CD1c-positive myeloid dendritic cell (primary cell): ENCODE data around the gene NUDC.
"Not testable (repeated sequence)": the region's sequence is repeated elsewhere in the genome, so short reads cannot be mapped to it uniquely, and the experiment has no call there.

ENCODE experiments used
- DNase-seq: peaks from one replicate; pipeline ENCODE4 v3.0.0-alpha.2; 2016; ENCODE audit errors: extremely low spot score

The NUDC gene

DNA sequence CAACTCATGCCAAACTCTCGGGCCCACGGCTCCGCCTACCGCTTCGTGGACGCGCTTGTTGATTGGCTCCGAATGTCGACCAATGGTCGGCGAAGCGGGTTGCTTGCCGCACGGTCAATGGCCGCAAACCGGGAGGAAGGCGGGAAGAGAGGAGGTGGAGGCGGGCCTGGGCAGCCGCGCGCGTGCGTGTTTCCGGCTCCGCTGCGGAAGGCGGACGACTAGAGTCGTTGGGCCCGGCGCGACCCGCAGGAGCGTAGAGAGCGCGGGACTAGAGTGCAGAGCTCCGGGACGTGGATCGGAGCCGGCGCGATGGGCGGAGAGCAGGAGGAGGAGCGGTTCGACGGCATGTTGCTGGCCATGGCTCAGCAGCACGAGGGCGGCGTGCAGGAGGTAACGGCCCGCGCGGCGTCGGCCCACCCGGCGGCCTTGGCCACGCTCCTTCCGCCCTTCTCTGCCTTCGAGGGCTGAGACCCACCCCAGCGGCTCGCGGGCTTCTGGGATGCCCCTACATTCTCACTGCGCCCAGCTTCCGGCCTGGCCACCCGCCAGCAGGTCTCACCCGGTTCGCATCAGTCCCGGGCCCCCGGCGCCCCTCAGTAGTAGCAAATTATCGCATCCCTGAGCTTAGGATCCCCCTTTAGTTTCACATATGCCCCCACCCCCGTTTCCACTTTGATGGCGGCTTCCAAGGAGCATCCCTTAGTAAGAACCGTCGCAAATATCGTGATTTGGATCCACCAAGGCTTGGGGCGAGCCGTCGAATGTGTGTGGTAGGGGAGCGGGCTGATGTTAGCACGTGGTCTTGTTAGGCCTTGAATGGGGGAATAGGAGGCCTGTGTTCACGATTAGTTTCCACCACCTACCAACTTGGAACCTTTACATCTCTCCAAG lies at the start of gene NUDC:
Gene NUDC (plus strand): TSS at position 204 of the 891 bp plus-strand sequence. CDS start 106 bp downstream, at position 310.
- peak; percentile 99 for DNase-seq

DNA sequence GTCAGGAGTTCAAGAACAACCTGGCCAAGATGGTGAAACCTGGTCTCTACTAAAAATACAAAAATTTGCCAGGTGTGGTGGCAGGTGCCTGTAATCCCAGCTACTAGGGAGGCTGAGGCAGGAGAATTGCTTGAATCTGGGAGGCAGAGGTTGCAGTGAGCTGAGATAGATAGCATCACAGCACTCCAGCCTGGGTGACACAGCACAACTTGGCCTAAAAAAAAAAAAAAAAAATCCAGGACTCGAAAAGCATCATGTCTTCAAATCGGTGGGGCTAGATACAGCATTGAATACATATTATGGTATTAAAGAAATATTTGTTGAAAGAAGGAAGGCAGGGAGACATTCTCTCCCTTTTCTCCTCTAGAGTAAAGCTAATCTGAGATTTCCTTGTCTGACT lies 48.4 kb upstream of the NUDC start:
- DNase-seq = not testable (repeated sequence)

- DNase-seq = no peak
Measured at GRCh38 chr1:26874896-26875295, 46.6 kb upstream of the NUDC start.

- no peak for DNase-seq
Measured at GRCh38 chr1:26877326-26877725, 44.2 kb upstream of the NUDC start.

- no peak for DNase-seq
Measured at GRCh38 chr1:26879793-26880192, 41.8 kb upstream of the NUDC start.

- DNase-seq = not testable (repeated sequence)
Measured at GRCh38 chr1:26881611-26882010, 39.9 kb upstream of the NUDC start.

DNA sequence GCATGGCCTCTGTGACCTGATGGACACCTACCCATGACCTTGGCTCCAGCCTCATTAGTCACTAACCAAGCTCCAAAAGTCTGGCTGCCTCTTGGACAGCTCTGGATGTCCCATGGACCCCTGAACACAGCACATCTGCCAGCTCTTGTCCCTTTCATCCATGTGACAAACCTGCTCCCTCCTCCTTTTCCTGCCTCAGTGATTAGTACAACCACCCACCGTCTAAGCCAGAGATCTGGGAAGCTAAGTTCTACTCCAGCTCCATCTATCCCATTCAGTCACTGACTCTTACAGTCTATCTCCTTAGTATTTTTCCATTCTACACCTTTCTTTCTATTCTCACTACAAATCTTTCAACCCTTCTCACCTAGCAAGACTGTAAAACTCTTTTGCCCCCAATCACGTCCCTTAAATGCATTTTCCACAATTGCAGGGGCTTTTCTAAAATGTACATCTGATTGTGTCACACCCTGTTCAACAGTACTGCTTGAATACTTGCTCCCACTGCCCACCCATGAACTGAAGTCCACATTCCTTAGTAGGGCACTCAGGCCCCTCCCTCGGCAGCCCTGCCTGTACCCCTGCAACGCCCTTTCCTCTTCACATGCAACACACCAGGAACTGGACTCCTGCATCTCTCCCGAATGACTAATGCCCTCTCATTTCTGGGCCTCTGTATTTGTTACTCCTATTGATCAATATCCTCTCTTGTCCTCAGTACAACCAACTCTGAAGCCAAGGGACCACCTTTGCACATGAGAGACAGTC lies 38.7 kb upstream of the NUDC start:
- no peak for DNase-seq

DNA sequence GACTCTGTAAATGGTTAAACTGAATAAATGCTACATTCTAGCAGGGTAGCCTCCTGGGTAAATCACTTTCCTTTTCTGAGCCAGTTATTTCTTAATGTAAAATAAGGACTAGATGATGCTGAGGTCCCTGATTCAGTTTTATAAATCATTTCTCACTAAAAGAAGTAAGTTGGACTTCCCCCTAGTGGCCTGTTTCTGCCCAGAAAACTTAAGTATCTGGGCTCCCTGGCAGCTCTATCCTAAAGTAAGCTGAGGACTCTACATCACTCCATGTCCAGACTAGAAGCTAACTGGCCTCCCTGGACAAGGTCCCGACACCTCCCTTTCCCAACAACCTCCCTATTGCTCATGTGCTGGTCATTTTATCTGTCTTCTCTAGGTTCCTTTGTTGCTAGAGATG lies 34.4 kb upstream of the NUDC start:
- peak; percentile 42 for DNase-seq

GRCh38 chr1:26888231-26888630 lies 33.3 kb upstream of the NUDC start:
- DNase-seq = no peak

DNA sequence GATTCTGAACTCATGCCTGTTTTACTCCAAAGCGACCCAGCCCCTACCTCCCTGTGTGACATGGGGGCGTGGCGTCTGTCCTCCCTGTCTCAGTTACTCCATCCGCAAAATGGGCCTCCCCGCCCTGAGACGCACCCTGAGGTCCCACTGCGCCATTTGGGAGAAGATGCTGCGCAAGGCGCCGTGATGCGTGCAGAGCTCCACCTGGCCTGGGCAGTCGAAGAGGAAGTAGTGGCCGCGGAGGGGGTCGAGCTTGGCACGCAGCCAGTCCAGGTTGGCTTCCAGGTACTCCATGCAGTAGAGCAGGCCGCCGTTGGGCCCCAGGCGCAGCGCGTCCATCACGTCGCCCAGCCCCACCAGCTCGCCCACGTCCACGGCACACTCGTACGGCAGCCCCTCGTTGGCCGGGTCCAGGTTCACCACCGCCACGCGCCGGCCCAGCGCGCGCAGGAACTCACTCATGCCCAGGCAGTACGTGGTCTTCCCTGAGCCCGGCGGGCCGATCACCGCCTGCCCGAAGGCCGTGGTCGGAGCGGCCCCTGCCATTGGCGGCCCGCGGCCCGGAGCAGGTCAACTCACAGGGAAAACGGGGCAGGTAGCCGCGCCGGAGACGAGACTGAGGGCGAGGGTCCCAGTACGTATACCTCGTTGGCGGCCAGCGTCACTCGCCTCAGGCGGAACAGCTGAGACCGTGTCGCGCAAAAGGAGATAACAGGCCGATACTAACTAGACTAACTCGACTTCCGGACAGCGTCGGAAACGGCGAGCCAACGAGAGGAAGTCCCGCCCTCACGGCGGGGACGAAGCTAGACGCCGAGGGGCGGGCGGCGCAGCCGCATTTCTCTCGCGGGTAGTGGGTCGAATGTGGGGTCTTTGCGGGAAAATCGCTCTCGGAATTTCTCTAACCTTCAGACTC lies 31.7 kb upstream of the NUDC start, which contains the start of gene GPN2:
Gene GPN2 (minus strand): TSS at position 733 of the 916 bp plus-strand sequence. CDS start 187 bp downstream, at position 546.
- peak; percentile 82 for DNase-seq

GRCh38 chr1:26890467-26890796 lies 31.1 kb upstream of the NUDC start:
- no peak for DNase-seq

DNA sequence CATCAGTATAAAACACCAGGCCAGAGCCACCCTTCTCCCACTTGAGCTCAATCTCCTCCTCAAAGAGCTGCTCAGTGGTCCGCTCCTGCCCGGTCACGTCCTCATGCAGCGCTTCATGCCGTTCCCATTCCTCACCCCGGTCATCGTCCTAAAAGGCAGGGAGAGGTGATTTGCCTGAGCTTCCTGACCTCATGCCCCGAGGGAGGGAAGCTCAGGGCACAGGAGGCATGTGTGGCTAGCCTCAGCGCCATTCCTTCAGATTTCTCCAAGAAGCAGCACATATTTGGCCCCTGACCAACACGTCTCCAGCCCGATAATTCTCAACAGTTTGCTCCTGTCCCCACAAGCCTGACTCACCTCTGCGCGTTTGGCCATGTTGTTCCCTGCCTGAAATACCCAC lies 27.3 kb upstream of the NUDC start:
- DNase-seq = no peak

- no peak for DNase-seq
Measured at GRCh38 chr1:26897351-26897750, 24.2 kb upstream of the NUDC start.

DNA sequence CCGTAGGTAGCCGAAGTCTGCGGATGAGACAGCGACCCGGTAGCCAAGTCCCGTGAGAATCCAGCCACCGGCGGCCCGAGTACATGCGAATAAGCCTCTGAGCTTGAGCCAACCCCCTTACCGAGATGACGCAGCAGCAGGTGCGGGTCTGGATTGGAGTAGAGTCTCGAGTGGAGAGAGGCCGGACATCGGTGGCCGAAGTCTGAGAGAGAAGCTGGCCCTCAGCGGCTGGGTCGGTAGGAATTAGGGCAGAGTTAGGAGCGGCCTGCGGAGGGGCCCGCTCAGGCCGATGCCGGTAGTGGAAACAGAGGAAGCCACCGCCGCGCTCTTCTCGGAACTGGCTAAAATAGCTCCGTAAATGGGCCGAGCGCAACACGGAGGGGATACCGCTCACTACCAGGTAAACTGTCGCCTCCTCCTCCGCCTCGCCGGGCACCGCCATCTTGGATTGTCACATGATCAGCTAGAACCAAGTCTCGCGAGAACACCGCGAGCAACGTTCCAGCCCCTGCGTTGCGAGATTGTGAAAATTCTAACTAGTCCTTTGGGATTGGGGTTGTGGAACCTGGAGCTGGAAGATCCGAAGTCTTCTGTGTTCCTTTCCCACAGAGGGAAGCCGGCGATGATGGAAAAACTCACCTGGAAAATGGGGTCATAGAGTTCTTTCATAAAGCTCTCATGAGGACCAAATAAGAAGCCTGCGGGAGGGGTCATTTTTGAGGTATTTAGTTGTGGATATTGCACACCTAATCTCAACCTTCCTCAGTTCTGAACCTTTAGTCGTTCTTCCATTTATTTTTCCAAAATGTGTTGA lies 21.3 kb upstream of the NUDC start, which contains the start of gene GPATCH3:
Gene GPATCH3 (minus strand): TSS at position 467 of the 814 bp plus-strand sequence. CDS start 25 bp downstream, at position 442.
- peak; percentile 94 for DNase-seq

DNA sequence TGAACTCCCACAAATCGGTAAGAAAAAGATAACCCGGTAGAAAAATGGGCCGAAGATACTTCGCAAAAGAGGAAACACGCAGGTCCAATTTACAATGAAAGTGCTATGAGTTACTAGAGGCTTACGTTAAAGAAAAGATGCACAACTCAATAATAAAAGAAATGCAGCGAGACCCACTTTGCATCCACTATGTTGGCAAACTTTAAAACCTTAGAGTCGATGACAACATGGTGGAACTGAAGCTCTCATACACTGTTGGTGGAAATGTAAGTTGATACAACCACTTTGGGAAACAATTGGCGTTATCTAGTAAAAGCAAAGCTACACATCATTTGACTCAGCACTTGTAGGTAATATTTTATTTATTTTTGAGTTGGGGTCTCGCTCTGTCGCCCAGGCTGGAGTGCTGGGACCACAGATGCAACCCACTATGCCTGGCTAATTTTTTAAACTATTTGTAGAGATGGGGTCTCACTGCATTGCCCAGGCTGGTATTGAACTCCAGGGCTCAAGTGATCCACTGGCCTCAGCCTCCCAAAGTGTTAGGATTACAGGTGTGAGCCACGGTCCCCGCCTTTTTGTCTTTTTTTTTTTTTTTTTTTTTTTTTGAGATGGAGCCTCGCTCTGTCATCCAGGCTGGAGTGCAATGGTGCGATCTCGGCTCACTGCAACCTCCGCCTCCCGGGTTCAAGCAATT lies 20.6 kb upstream of the NUDC start:
- DNase-seq = no peak

DNA sequence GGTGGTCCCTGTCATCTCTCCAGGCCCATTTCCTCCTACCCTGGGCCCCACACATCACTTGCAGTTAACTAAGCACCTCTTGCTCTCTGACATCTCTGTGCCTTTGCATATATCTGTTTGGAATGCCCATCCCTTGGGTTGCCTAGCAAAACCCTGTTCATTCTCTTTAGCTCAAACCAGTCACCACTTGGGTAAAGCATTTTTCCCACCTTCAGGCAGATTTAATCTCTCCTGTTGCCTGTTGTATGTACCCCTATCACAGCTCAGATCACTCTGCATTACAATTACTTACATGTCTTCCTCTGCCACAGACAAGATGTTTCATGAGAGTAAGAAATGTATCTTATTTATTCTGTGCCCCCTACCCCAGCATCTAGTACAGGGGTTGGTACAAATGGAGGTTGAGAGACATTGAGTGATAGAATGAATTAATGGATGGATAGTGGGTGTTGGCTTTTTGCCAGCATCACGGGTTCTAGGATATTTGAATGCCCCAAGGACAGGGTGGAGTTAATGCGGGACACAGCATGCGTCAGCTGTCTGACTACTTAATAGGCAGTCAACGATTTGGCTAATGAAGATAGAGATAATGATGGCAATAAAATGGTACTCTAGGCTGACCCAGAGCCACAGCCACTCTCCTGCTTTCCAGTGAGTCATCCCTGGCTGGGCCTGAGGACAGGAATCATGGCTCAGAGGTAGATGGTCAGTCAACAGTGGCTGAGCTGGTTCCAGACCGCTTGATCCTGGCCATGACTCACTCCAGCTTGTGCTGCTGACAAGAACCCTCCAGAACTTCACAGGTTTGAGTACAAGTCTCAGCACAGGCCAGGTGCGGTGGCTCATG lies 14.2 kb upstream of the NUDC start:
- DNase-seq = no peak

DNA sequence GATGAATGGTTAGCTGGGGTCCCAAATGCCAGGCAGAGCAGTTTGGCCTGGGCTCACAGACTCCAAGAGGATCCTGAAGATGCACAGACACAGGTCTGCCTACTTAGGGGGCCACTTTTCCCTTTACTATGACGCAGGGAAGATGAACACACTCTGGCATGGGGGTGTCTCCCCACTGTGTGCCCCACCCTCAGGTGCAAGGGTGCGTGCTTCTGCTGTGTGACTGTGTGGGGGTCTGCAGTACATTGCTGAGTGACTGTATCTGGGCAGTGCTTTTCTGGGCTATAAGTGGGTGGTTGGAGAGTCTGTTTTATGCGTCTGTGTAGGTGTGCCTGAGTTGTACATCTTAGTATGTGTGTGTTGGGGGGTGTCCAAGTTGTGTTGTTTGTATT lies 11.6 kb upstream of the NUDC start:
- no peak for DNase-seq

GRCh38 chr1:26910343-26911160 lies 11.0 kb upstream of the NUDC start:
- DNase-seq = no peak
